Islet of Langerhans (tissue), 1 donor: ENCODE measurements around the gene BHLHA15.

Experiments used
- FAIRE-seq: peaks from one replicate; lab custom pipeline; 2011; peaks lifted over from hg19 to GRCh38; lab: Jason Lieb, UNC

The BHLHA15 gene

GRCh38 chr7:98211221-98211675 is at the start of gene BHLHA15:
TSS of gene BHLHA15 (plus strand) at chr7:98211439. CDS start at chr7:98212310, 871 bp downstream.
- no peak for FAIRE-seq

GRCh38 chr7:98162758-98163157 is 48.5 kb upstream of the BHLHA15 start:
- FAIRE-seq = no peak

GRCh38 chr7:98163269-98163668 is 48.0 kb upstream of the BHLHA15 start:
- FAIRE-seq = no peak

- FAIRE-seq = no peak
Measured at GRCh38 chr7:98163704-98164494, 47.3 kb upstream of the BHLHA15 start.

GRCh38 chr7:98165827-98166667 is 45.2 kb upstream of the BHLHA15 start:
- FAIRE-seq = no peak

GRCh38 chr7:98166668-98166970 is 44.6 kb upstream of the BHLHA15 start:
- FAIRE-seq = no peak

GRCh38 chr7:98167653-98168052 is 43.6 kb upstream of the BHLHA15 start:
- FAIRE-seq = no peak

- FAIRE-seq = peak; percentile 93
Measured at GRCh38 chr7:98168181-98168903, 42.9 kb upstream of the BHLHA15 start.

- FAIRE-seq = no peak
Measured at GRCh38 chr7:98168904-98169621, 42.2 kb upstream of the BHLHA15 start.

GRCh38 chr7:98170966-98171365 is 40.3 kb upstream of the BHLHA15 start:
- no peak for FAIRE-seq

- no peak for FAIRE-seq
Measured at GRCh38 chr7:98171449-98171848, 39.8 kb upstream of the BHLHA15 start.

- no peak for FAIRE-seq
Measured at GRCh38 chr7:98174334-98175259, 36.6 kb upstream of the BHLHA15 start.

- no peak for FAIRE-seq
Measured at GRCh38 chr7:98175260-98175940, 35.8 kb upstream of the BHLHA15 start.

GRCh38 chr7:98177553-98177952 is 33.7 kb upstream of the BHLHA15 start:
- FAIRE-seq = no peak

- FAIRE-seq = peak; percentile 87
Measured at GRCh38 chr7:98178321-98178720, 32.9 kb upstream of the BHLHA15 start.

- FAIRE-seq = no peak
Measured at GRCh38 chr7:98178762-98179490, 32.3 kb upstream of the BHLHA15 start.

- FAIRE-seq = no peak
Measured at GRCh38 chr7:98180751-98181150, 30.5 kb upstream of the BHLHA15 start.

- no peak for FAIRE-seq
Measured at GRCh38 chr7:98185101-98185500, 26.1 kb upstream of the BHLHA15 start.

GRCh38 chr7:98186452-98187137 is 24.6 kb upstream of the BHLHA15 start:
- FAIRE-seq = no peak
